Thoracic aorta (tissue), 2 donors: ENCODE results near the gene GABRG3. TPM values are rescaled to one million over a fixed set of nuclear protein-coding genes. Genes with fewer than 3 reads are reported as not detected.
A peak's percentile ranks its signal among the peaks of the same experiment; 100 is the strongest.

Source experiments
- ATAC-seq: fragments of 150-250 bp; one replicate; pipeline ENCODE4 v1.8.0; 2017; ENCODE audit warnings: low read depth; ENCODE audit not compliant: insufficient number of reproducible peaks, low FRiP score
- DNase-seq: peaks from one replicate; pipeline ENCODE4 v3.0.0-alpha.2; 2020; ENCODE audit warnings: low spot score
- H3K27ac ChIP-seq, 2 donors: fragments of 200-600 bp; sonication (generic); 1 replicate in 1 of 2; 2 replicates in 1 of 2; pipeline ENCODE4 v1.5.1; 2016; ENCODE audit warnings: mild to moderate bottlenecking in 2 of 2, moderate library complexity in 2 of 2
- H3K27me3 ChIP-seq: fragments of 200-600 bp; sonication (generic); replicated peaks from 2 replicates; pipeline ENCODE4 v1.6.0; 2016; ENCODE audit warnings: mild to moderate bottlenecking; ENCODE audit not compliant: insufficient read depth
- H3K36me3 ChIP-seq: fragments of 200-600 bp; sonication (generic); one replicate; pipeline ENCODE4 v1.5.1; 2016
- H3K4me1 ChIP-seq, 2 donors: fragments of 200-600 bp; sonication (generic); 1 replicate in 1 of 2; 2 replicates in 1 of 2; pipeline versions ENCODE4 v1.5.1 to v1.6.0; 2016; ENCODE audit warnings: low read depth in 2 of 2, mild to moderate bottlenecking in 1 of 2; ENCODE audit not compliant: control insufficient read depth in 1 of 2
- H3K4me3 ChIP-seq: fragments of 200-600 bp; sonication (generic); 2 replicates; pipeline ENCODE4 v1.5.1; 2016; ENCODE audit warnings: mild to moderate bottlenecking
- H3K9me3 ChIP-seq: fragments of 200-600 bp; sonication (generic); 2 replicates; pipeline ENCODE4 v1.5.1; 2016
- CTCF ChIP-seq: fragments of 200-600 bp; sonication (generic); IDR thresholded peaks from one replicate; pipeline ENCODE4 v1.5.1; 2019; ENCODE audit warnings: antibody characterized with exemption
- total RNA-seq, 2 donors: library from RNA; depleted of rRNA; stranded (reverse); fragments of >200 nt; gene quantifications; one replicate each; pipeline versions ENCODE4 v1.1.0 to v1.2.3, GENCODE V29; 2016

The GABRG3 gene
- total RNA-seq, 2 donors from 2014 or later = not detected

- TF ChIP-seq CTCF = no peak
- H3K27me3 ChIP-seq = no peaks in the 10 kb centered on the region
- H3K4me3 ChIP-seq = no peak overlapping the region
- DNase-seq (no peak), ATAC-seq (no peak)
- H3K4me1 ChIP-seq = no peaks in the 10 kb centered on the region
- no peaks in the 10 kb centered on the region for H3K36me3 ChIP-seq
- no peak overlapping the region for H3K27ac ChIP-seq
- no peaks in the 10 kb centered on the region for H3K9me3 ChIP-seq
Observed at GRCh38 chr15:27057904-27058645, 87.1 kb downstream of the GABRG3 start.

- no peak overlapping the region for H3K27ac ChIP-seq
- no peak for TF ChIP-seq CTCF
- no peak for DNase-seq
- no peaks in the 10 kb centered on the region for H3K9me3 ChIP-seq
- H3K4me3 ChIP-seq = no peak overlapping the region
- no peaks in the 10 kb centered on the region for H3K36me3 ChIP-seq
- ATAC-seq = no peak
- no peaks in the 10 kb centered on the region for H3K27me3 ChIP-seq
- no peaks in the 10 kb centered on the region for H3K4me1 ChIP-seq
Observed at GRCh38 chr15:27058939-27059338, 88.0 kb downstream of the GABRG3 start.

- peak; percentile 18 for TF ChIP-seq CTCF
- Histone ChIP-seq H3K36me3 (no peaks in the 10 kb centered on the region), H3K9me3 (no peaks in the 10 kb centered on the region), H3K4me3 (no peak overlapping the region), H3K4me1 (no peaks in the 10 kb centered on the region), H3K27me3 (no peaks in the 10 kb centered on the region), H3K27ac (no peak overlapping the region)
- ATAC-seq (no peak), DNase-seq (no peak)
Observed at GRCh38 chr15:27059610-27060202, 88.7 kb downstream of the GABRG3 start.

GRCh38 chr15:27061739-27062138 lies 90.8 kb downstream of the GABRG3 start:
- Histone ChIP-seq H3K4me1 (no peaks in the 10 kb centered on the region), H3K9me3 (no peaks in the 10 kb centered on the region), H3K27me3 (no peaks in the 10 kb centered on the region), H3K36me3 (no peaks in the 10 kb centered on the region), H3K27ac (no peak overlapping the region), H3K4me3 (no peak overlapping the region)
- no peak for TF ChIP-seq CTCF
- DNase-seq (no peak), ATAC-seq (no peak)

- no peak for DNase-seq
- Histone ChIP-seq H3K27me3 (no peaks in the 10 kb centered on the region), H3K4me1 (no peaks in the 10 kb centered on the region), H3K9me3 (no peaks in the 10 kb centered on the region), H3K36me3 (no peaks in the 10 kb centered on the region), H3K27ac (no peak overlapping the region), H3K4me3 (no peak overlapping the region)
- no peak for TF ChIP-seq CTCF
- ATAC-seq = no peak
Observed at GRCh38 chr15:27062951-27063350, 92.0 kb downstream of the GABRG3 start.
